Stimulated activated CD8-positive, alpha-beta memory T cell treated with anti-CD3 and anti-CD28 coated beads, Interleukin-2, amount 100 ng/mL, for 1 hour (primary cell): ENCODE measurements around the gene ATP8B4.
"Not testable (repeated sequence)": the region's sequence is repeated elsewhere in the genome, so short reads cannot be mapped to it uniquely, and the experiment has no call there.

Experiments used
- DNase-seq, 2 donors: peaks; one replicate each; pipeline ENCODE4 v3.0.0-alpha.2; 2020; ENCODE audit warnings: low read depth in 2 of 2

ATP8B4 gene, protein sequence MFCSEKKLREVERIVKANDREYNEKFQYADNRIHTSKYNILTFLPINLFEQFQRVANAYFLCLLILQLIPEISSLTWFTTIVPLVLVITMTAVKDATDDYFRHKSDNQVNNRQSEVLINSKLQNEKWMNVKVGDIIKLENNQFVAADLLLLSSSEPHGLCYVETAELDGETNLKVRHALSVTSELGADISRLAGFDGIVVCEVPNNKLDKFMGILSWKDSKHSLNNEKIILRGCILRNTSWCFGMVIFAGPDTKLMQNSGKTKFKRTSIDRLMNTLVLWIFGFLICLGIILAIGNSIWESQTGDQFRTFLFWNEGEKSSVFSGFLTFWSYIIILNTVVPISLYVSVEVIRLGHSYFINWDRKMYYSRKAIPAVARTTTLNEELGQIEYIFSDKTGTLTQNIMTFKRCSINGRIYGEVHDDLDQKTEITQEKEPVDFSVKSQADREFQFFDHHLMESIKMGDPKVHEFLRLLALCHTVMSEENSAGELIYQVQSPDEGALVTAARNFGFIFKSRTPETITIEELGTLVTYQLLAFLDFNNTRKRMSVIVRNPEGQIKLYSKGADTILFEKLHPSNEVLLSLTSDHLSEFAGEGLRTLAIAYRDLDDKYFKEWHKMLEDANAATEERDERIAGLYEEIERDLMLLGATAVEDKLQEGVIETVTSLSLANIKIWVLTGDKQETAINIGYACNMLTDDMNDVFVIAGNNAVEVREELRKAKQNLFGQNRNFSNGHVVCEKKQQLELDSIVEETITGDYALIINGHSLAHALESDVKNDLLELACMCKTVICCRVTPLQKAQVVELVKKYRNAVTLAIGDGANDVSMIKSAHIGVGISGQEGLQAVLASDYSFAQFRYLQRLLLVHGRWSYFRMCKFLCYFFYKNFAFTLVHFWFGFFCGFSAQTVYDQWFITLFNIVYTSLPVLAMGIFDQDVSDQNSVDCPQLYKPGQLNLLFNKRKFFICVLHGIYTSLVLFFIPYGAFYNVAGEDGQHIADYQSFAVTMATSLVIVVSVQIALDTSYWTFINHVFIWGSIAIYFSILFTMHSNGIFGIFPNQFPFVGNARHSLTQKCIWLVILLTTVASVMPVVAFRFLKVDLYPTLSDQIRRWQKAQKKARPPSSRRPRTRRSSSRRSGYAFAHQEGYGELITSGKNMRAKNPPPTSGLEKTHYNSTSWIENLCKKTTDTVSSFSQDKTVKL

DNA sequence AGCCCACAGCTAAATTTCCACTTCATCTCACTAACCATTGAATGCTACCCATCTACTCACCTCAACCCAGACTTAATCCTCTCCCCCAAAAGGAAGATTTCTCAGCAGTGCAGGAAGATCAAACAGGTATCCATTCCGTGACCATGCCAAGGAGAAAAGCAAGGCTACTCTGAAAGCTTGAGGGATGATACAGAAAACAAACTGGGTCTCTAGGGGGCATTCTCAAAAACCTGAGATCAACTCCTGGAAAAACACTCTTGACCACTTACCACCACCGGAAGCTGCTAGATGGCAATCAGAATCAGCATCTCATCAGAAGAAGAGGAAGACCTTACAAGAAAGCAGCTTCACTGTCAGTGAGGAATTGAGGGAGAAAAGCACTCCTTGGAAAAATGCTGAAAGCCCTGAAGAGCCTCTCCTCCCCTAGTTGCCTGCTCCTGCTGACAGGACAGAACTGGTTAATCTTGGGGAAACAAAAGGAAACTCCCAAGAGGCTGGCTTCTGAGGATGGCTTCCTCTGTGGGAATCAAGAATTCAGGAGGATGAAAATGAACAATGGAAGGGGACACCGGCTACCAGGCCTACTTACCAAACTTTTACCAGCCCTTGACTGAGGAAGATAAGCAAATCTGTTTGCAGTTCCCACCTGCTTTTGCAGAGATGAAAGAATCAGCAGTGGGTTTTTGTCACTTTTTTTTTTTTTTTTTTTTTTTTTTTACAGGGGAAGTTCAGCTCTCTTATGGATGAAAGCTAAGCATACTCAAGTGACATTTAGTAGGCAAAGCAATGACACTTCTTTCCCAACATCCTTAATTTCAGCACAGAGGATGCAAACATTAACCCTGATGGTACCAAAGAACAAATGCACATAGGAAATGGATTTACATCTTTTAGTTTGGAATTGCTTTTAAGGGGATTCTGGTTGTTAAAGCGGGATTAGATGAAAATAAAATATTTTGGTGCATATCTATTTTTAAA, at the start of gene ATP8B4:
TSS of gene ATP8B4 (minus strand) at position 171 of the 978 bp plus-strand sequence. CDS start 12,267 bp downstream, outside the sequence.
- DNase-seq: no peak

GRCh38 chr15:50168379-50168778, 49.3 kb upstream of the ATP8B4 start:
- DNase-seq: no peak

DNA sequence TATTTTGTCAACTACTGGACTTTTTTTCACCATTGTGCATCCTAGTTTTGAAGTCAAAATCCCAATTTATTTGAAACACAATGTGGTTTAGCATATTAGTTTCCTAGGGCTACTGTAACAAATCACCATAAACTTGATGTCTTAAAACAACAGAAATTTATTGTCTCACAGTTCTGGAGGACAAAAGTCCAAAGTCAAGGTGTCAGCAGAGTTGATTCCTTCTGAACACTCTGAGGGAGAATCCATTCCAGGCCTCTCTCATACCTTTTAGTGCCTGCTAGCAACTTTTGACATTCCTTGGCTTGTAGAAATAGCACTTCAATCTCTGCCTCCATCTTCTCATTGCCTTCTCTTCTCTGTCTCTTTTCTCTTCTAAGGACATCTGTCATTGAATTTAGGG, 48.1 kb upstream of the ATP8B4 start:
- no peak for DNase-seq

DNA sequence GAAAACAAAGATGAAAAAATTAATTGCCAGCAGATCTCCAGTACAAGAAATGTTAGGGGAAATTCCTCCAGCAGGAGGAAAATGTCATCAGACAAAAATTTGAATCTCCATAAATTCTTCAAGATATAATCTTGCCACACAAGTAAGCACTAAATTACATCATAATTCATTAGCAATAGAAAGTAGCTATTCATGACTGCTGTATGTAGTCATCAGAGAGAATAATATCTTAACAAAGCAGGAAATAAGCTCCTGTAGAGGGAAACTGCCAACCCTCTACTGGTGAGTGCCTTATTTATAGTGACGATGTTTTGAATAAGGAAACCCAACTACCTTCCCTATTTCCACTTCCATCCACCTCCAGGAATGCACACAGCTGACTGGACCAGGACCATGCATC, 47.2 kb upstream of the ATP8B4 start:
- DNase-seq: no peak

GRCh38 chr15:50164458-50164857, 45.4 kb upstream of the ATP8B4 start:
- no peak for DNase-seq

DNA sequence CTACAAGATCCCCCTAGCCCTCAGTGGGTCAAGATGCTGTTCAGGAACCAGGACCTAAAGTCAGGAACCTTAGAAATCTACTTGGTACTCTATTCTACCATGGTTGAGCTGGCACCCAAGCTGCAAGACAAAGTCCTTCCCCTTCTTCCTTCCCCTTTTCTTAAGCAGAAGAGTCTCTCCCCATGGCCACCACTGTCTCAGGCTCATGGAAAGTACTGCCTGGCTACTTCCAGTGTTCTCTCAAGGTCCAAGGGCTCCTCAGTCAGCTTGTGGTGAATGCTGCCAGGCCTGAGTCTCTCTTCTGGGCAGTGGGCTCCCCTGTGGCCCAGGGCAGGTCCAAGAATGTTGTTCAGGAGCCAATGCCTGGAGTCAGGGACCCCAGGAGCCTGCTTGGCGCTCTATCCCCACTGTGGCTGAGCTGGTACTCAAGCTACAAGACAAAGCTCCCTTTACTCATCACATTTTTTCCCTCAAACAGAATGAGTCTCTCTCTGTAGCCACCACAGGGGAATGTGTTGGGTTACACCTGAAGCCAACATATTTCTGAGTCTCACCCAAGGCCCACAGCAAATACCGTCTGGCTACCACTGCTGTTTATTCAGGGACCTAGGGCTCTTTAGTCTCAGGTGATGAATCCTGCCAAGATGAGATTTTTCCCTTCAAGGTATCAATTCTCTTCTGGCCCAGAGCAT, 44.8 kb upstream of the ATP8B4 start:
- no peak for DNase-seq

DNA sequence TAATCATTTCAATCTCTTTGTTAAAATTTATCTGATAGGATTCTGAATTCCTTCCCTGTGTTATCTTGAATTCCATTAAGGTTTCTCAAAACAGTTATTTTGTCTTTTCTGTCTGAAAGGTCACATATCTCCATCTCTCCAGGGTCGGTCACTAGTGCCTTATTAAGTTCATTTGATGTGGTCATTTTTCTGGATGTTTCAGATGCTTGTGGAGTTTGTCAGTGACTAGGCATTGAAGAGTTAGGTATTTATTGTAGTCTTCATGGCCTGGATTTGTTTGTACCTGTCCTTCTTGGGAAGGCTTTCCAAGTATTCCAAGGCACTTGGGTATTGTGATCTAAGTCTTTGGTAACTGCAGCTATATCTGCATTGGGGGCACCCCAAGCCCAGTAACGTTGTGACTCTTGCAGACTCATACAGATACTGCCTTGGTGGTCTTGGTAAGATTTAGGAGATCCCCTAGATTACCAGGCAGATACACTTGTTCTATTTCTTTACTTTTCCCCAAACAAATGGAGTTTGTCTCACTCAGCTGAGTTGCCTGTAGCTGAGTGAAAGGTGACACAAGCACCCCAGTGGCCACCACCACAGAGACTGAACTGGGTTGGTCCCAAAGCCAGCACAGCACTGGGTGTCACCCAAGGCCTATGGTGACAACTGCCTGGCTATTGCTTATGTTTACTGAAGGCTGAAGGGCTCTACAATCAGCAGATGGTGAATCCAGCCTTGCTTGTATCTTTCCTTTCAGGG, 44.1 kb upstream of the ATP8B4 start:
- no peak for DNase-seq

DNA sequence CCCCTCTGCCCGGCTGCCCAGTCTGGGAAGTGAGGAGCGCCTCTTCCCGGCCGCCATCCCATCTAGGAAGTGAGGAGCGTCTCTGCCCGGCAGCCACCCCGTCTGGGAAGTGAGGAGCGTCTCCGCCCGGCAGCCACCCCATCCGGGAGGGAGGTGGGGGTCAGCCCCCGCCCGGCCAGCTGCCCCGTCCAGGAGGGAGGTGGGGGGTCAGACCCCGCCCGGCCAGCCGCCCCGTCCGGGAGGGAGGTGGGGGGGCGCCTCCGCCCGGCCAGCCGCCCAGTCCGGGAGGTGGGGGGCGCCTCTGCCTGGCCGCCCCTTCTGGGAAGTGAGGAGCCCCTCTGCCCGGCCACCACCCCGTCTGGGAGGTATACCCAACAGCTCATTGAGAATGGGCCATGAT, 39.2 kb upstream of the ATP8B4 start:
- not testable (repeated sequence) for DNase-seq

- DNase-seq: no peak
Observed at GRCh38 chr15:50151476-50151875, 32.4 kb upstream of the ATP8B4 start.

GRCh38 chr15:50150851-50151250, 31.8 kb upstream of the ATP8B4 start:
- no peak for DNase-seq

- no peak for DNase-seq
Observed at GRCh38 chr15:50150349-50150748, 31.3 kb upstream of the ATP8B4 start.

DNA sequence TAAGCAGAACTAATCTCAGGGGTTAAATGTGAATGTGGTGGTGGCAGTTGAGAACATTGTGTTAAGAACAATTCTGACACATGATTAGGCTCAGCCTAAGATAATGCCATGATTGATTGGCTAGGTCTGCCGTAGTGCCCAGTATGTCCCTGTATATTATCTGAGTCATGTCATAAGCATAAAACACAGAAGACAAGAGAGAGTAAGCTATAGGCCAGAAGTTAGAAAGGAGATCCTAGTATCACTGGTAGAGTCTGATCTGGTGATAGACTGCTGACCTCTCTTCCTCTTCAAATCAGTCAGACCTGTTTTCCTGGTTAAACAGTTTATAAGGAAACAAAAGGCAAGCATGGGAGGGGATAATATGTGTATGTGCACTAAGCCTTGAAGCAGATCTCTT, 30.1 kb upstream of the ATP8B4 start:
- DNase-seq: no peak

- no peak for DNase-seq
Observed at GRCh38 chr15:50148362-50148963, 29.4 kb upstream of the ATP8B4 start.

DNA sequence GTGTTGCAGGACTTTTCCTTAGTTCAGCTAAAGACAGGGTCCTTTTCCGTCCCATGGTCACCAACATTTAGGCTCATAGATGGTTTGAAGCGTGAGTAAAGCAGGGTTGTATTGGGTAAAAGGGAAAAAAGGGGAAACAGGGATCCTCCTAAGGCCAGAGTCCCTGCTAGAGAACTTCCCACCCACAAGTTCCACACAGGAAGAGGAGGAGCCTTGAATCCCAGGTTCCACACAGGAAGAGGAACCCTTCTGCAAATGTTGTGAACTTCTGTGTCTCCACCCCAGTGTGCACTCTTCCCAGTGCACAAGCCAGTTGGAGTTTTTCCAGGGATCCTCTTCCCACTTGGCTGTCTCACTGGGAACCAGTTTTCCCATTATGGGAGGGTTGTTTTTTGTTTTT, 27.6 kb upstream of the ATP8B4 start:
- DNase-seq: no peak

- no peak for DNase-seq
Observed at GRCh38 chr15:50145451-50145872, 26.4 kb upstream of the ATP8B4 start.

- no peak for DNase-seq
Observed at GRCh38 chr15:50144341-50145120, 25.5 kb upstream of the ATP8B4 start.

DNA sequence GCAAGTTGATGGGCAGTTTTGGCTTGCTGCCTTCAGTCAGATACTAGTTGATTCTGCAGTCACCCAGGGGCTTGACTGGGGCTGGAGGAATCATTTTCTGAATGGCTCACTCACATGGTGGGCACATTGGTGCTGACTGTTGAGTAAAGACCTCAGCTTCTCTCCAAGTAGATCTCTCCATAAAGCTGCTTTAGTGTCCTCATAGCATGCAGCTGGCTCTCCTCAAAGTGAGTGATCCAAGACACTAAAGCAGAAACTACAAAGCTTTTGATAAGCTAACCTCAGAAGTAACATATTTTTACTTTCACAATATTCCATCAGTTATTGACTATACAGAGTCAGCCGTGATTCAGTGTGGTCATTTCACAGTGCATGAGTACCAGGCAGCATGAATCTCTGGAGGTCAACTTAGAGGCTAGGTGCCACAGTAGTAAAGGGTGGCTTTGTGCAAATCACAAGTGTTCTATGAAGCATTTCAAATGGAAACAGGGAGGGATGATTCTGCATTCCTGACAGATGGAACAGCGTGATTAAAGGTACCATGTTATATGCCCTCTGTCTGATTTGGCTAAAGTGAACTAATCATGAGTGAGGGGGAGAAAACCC, 24.3 kb upstream of the ATP8B4 start:
- DNase-seq: no peak

GRCh38 chr15:50141856-50142255, 22.8 kb upstream of the ATP8B4 start:
- no peak for DNase-seq
